ENCODE measurements around the gene TOPAZ1.

The TOPAZ1 gene

GRCh38 chr3:44330444-44330843 lies 88.8 kb downstream of the TOPAZ1 start:
- no peak overlapping the region for H3K4me3 ChIP-seq (ENCODE audit: insufficient read depth, low read length, poor library complexity, severe bottlenecking)
- no peak overlapping the region for H3K9ac ChIP-seq (ENCODE audit: low read length)
- no peaks in the 10 kb centered on the region for H3K9me3 ChIP-seq (ENCODE audit: insufficient read depth, low read length)
- no peak overlapping the region for H2AFZ ChIP-seq (ENCODE audit: low read depth, low read length, severe bottlenecking)
- no peaks in the 10 kb centered on the region for H4K20me1 ChIP-seq (ENCODE audit: low read depth, low read length)
- no peaks in the 10 kb centered on the region for H3K27me3 ChIP-seq (ENCODE audit: low read length)
- no peaks in the 10 kb centered on the region for H3K36me3 ChIP-seq (ENCODE audit: low read length)
- H3F3A ChIP-seq (ENCODE audit: insufficient read depth): no peaks in the 10 kb centered on the region
- H3K4me2 ChIP-seq (ENCODE audit: low read depth, low read length, poor library complexity, severe bottlenecking): no peak overlapping the region
- no peaks in the 10 kb centered on the region for H3K79me2 ChIP-seq (ENCODE audit: insufficient read depth, low read length)
- H3K9me2 ChIP-seq (replicated peaks; ENCODE audit: insufficient read depth, low read length): no peaks in the 10 kb centered on the region
- no peak overlapping the region for H3K27ac ChIP-seq (ENCODE audit: low read depth, low read length)
- no peak for TF ChIP-seq CTCF (IDR thresholded peaks at IDR 0.05; ENCODE audit: insufficient read depth, low read length, poor library complexity, severe bottlenecking)

GRCh38 chr3:44334326-44334725 lies 92.6 kb downstream of the TOPAZ1 start:
- H3K27me3 ChIP-seq (ENCODE audit: low read length): no peaks in the 10 kb centered on the region
- no peaks in the 10 kb centered on the region for H3K9me2 ChIP-seq (replicated peaks; ENCODE audit: insufficient read depth, low read length)
- peaks cover 4% of the 10 kb centered on the region for H3K79me2 ChIP-seq (ENCODE audit: insufficient read depth, low read length)
- no peaks in the 10 kb centered on the region for H3K36me3 ChIP-seq (ENCODE audit: low read length)
- no peaks in the 10 kb centered on the region for H3K9me3 ChIP-seq (ENCODE audit: insufficient read depth, low read length)
- TF ChIP-seq EZH2phosphoT487 (conservative IDR thresholded peaks at IDR 0.05; ENCODE audit: low read length): no peak
- TF ChIP-seq CTCF (IDR thresholded peaks at IDR 0.05; ENCODE audit: insufficient read depth, low read length, poor library complexity, severe bottlenecking): no peak
- H4K20me1 ChIP-seq (ENCODE audit: low read depth, low read length): no peaks in the 10 kb centered on the region
- H3K4me3 ChIP-seq (ENCODE audit: insufficient read depth, low read length, poor library complexity, severe bottlenecking): no peak overlapping the region
- no peak overlapping the region for H3K4me2 ChIP-seq (ENCODE audit: low read depth, low read length, poor library complexity, severe bottlenecking)
- no peak overlapping the region for H3K27ac ChIP-seq (ENCODE audit: low read depth, low read length)
- H2AFZ ChIP-seq (ENCODE audit: low read depth, low read length, severe bottlenecking): no peak overlapping the region
- H3K9ac ChIP-seq (ENCODE audit: low read length): no peak overlapping the region
- H3F3A ChIP-seq (ENCODE audit: insufficient read depth): peaks cover 6% of the 10 kb centered on the region

- no peaks in the 10 kb centered on the region for H4K20me1 ChIP-seq (ENCODE audit: low read depth, low read length)
- peak overlapping the region; percentile 71 for H3K9ac ChIP-seq (ENCODE audit: low read length)
- H3K9me3 ChIP-seq (ENCODE audit: insufficient read depth, low read length): no peaks in the 10 kb centered on the region
- H3K27me3 ChIP-seq (ENCODE audit: low read length): no peaks in the 10 kb centered on the region
- H3K9me2 ChIP-seq (replicated peaks; ENCODE audit: insufficient read depth, low read length): no peaks in the 10 kb centered on the region
- H3F3A ChIP-seq (ENCODE audit: insufficient read depth): peaks cover 15% of the 10 kb centered on the region
- H3K79me2 ChIP-seq (ENCODE audit: insufficient read depth, low read length): peaks cover 27% of the 10 kb centered on the region
- no peak overlapping the region for H3K27ac ChIP-seq (ENCODE audit: low read depth, low read length)
- H3K4me2 ChIP-seq (ENCODE audit: low read depth, low read length, poor library complexity, severe bottlenecking): peak overlapping the region; percentile 98
- no peaks in the 10 kb centered on the region for H3K36me3 ChIP-seq (ENCODE audit: low read length)
- H2AFZ ChIP-seq (ENCODE audit: low read depth, low read length, severe bottlenecking): peak overlapping the region; percentile 94
- peak overlapping the region; percentile 77 for H3K4me3 ChIP-seq (ENCODE audit: insufficient read depth, low read length, poor library complexity, severe bottlenecking)
- TF ChIP-seq EZH2phosphoT487 (conservative IDR thresholded peaks at IDR 0.05; ENCODE audit: low read length) (no peak), CTCF (IDR thresholded peaks at IDR 0.05; ENCODE audit: insufficient read depth, low read length, poor library complexity, severe bottlenecking) (no peak)
These were observed 95.6 kb downstream of the TOPAZ1 start for GRCh38 chr3:44337248-44337785.

Data from SU-DHL-6 (cell line).